Measurements from ENCODE around the gene TSPAN5. TPM values are rescaled to one million over a fixed set of nuclear protein-coding genes. Genes with fewer than 3 reads are reported as not detected.
A peak's percentile ranks its signal among the peaks of the same experiment; 100 is the strongest.

The TSPAN5 gene
- total RNA-seq, 1 donor from 2014 or later, result 25.0 TPM

- H3K36me3 Mint-ChIP-seq (ENCODE audit: low read depth), result peaks cover 3% of the 10 kb centered on the region
- no peak overlapping the region for H3K4me3 Mint-ChIP-seq
- no peak for DNase-seq (ENCODE audit: low read depth, low spot score)
- no peak for TF ChIP-seq CTCF (conservative IDR thresholded peaks at IDR 0.05)
- peaks cover 75% of the 10 kb centered on the region for H3K4me1 Mint-ChIP-seq
- peak overlapping the region; percentile 31 for H3K27ac Mint-ChIP-seq (ENCODE audit: unreplicated experiment)
- no peaks in the 10 kb centered on the region for H3K27me3 Mint-ChIP-seq (ENCODE audit: low read depth)
- H3K9me3 Mint-ChIP-seq, result no peaks in the 10 kb centered on the region
Measured at GRCh38 chr4:98516441-98517217, 141.8 kb downstream of the TSPAN5 start.

DNA sequence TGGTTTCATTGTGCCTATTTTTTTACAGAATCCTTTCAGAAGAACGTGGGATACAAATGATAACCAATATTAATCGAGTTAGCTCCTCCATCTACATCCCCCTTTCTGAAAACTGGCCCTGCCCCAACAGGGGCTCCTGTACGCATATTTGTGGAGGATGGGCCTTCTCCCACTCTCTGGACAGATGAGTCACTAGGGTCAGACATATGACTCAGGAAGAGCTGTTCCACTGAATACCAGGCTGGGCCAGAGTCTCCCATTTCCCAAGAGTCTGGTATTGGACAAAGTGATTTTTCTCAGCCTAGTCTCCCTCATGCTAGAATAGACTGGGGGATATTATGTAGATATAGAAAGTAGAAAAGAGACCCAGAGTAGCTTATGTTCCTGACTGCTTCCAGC lies 142.4 kb downstream of the TSPAN5 start:
- H3K4me1 Mint-ChIP-seq, result peaks cover 73% of the 10 kb centered on the region
- H3K27me3 Mint-ChIP-seq (ENCODE audit: low read depth), result no peaks in the 10 kb centered on the region
- H3K4me3 Mint-ChIP-seq, result no peak overlapping the region
- H3K9me3 Mint-ChIP-seq, result no peaks in the 10 kb centered on the region
- DNase-seq (ENCODE audit: low read depth, low spot score), result no peak
- TF ChIP-seq CTCF (conservative IDR thresholded peaks at IDR 0.05), result no peak
- H3K36me3 Mint-ChIP-seq (ENCODE audit: low read depth), result peaks cover 3% of the 10 kb centered on the region
- peak overlapping the region; percentile 52 for H3K27ac Mint-ChIP-seq (ENCODE audit: unreplicated experiment)

DNA sequence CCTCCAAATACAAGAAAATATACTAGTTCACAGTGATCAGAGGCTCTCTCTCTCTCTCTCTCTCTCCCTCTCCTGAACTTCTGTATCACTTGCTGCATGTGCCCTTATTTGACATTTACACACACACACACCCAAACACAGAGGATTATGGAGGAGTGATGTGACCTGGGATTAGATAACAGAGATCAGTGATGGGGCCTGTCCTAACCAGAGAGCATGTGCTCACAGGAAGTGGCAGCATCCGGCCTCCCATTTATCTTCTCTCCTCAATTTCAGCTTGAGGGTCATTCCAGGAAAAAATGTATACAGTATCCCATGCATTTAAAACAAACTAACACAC lies 143.0 kb downstream of the TSPAN5 start:
- no peak for DNase-seq (ENCODE audit: low read depth, low spot score)
- Mint-ChIP-seq H3K27me3 (ENCODE audit: low read depth) (no peaks in the 10 kb centered on the region), H3K27ac (ENCODE audit: unreplicated experiment) (peak overlapping the region; percentile 31), H3K36me3 (ENCODE audit: low read depth) (peaks cover 3% of the 10 kb centered on the region), H3K4me3 (no peak overlapping the region), H3K9me3 (no peaks in the 10 kb centered on the region), H3K4me1 (peaks cover 77% of the 10 kb centered on the region)
- no peak for TF ChIP-seq CTCF (conservative IDR thresholded peaks at IDR 0.05)

- H3K9me3 Mint-ChIP-seq, result no peaks in the 10 kb centered on the region
- no peaks in the 10 kb centered on the region for H3K27me3 Mint-ChIP-seq (ENCODE audit: low read depth)
- peaks cover 3% of the 10 kb centered on the region for H3K36me3 Mint-ChIP-seq (ENCODE audit: low read depth)
- H3K27ac Mint-ChIP-seq (ENCODE audit: unreplicated experiment), result peak overlapping the region; percentile 31
- TF ChIP-seq CTCF (conservative IDR thresholded peaks at IDR 0.05), result no peak
- DNase-seq (ENCODE audit: low read depth, low spot score), result no peak
- H3K4me3 Mint-ChIP-seq, result no peak overlapping the region
- H3K4me1 Mint-ChIP-seq, result peaks cover 77% of the 10 kb centered on the region
Measured at GRCh38 chr4:98514741-98515469, 143.5 kb downstream of the TSPAN5 start.

DNA sequence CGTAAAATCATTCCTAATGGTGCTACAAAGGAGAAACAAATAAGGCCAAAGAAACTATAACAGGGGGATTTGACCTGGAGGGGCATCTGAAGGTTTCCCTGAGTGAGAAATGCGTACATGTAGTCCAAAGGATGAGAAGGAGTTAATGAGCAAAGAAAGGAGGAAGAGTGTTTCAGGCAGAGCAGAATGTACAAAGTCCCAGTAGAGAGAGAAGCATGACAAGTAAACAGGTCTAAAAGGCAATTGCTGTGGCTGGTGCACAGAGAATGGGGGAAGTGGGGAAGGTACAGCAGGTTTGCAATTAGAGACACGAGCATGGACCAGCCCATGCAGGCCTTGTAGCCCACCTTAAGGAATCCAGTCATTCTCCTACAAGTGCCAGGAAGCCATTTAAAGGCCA lies 145.5 kb downstream of the TSPAN5 start:
- no peaks in the 10 kb centered on the region for H3K27me3 Mint-ChIP-seq (ENCODE audit: low read depth)
- no peak for TF ChIP-seq CTCF (conservative IDR thresholded peaks at IDR 0.05)
- H3K27ac Mint-ChIP-seq (ENCODE audit: unreplicated experiment), result no peak overlapping the region

More for the DNA sequence above, 145.5 kb downstream of the TSPAN5 start:
- peaks cover 75% of the 10 kb centered on the region for H3K4me1 Mint-ChIP-seq
- H3K4me3 Mint-ChIP-seq, result no peak overlapping the region
- H3K36me3 Mint-ChIP-seq (ENCODE audit: low read depth), result peaks cover 3% of the 10 kb centered on the region
- DNase-seq (ENCODE audit: low read depth, low spot score), result no peak
- no peaks in the 10 kb centered on the region for H3K9me3 Mint-ChIP-seq
